Prostate gland (tissue), 2 donors: Measurements from ENCODE around the gene BMP2. TPM values are rescaled to one million over a fixed set of nuclear protein-coding genes. Genes with fewer than 3 reads are reported as not detected.

Experiments used
- DNase-seq: peaks from one replicate; pipeline ENCODE4 v3.0.0-alpha.2; 2019; ENCODE audit warnings: low spot score
- H3K27ac ChIP-seq, 2 donors: fragments of 200-600 bp; sonication (generic); 2 replicates each; pipeline ENCODE4 v1.5.1; 2017 to 2019
- H3K27me3 ChIP-seq: fragments of 200-600 bp; sonication (generic); replicated peaks from 2 replicates; pipeline ENCODE4 v1.5.1; 2019; ENCODE audit not compliant: insufficient read depth
- H3K36me3 ChIP-seq, 2 donors: fragments of 200-600 bp; sonication (generic); 1 replicate in 1 of 2; 2 replicates in 1 of 2; pipeline versions ENCODE4 v1.5.1 to v1.8.1; 2017 to 2019
- H3K4me1 ChIP-seq: fragments of 200-600 bp; sonication (generic); replicated peaks from 2 replicates; pipeline ENCODE4 v1.5.1; 2019
- H3K4me3 ChIP-seq, 2 donors: fragments of 200-600 bp; sonication (generic); 2 replicates each; pipeline ENCODE4 v1.5.1; 2017 to 2019
- H3K9me3 ChIP-seq: fragments of 200-600 bp; sonication (generic); 2 replicates; pipeline ENCODE4 v1.5.1; 2017
- CTCF ChIP-seq, 4 experiments: fragments of 200-600 bp in 2 of 4; fragments of 450-650 bp in 2 of 4; sonication (generic) in 2 of 4; IDR thresholded peaks; 1 replicate in 3 of 4; 2 replicates in 1 of 4; pipeline ENCODE4 v1.5.1; 2016 to 2019; ENCODE audit warnings: antibody characterized with exemption in 4 of 4, mild to moderate bottlenecking in 2 of 4, moderate library complexity in 2 of 4
- POLR2A ChIP-seq: fragments of 450-650 bp; IDR thresholded peaks from one replicate; pipeline ENCODE4 v1.6.1; 2016; ENCODE audit warnings: antibody characterized with exemption, mild to moderate bottlenecking
- POLR2AphosphoS5 ChIP-seq: sonication (generic); formaldehyde crosslinking; IDR thresholded peaks from one replicate; pipeline ENCODE4 v1.6.1; 2017; ENCODE audit warnings: antibody characterized with exemption
- WGBS: methylation state at CpG from one replicate; pipeline ENCODE4 v1.1.5; 2018; 5-methylcytosine and 5-hydroxymethylcytosine counted together
- intact Hi-C: fragments of 100-400 bp; cut with DNase I; formaldehyde crosslinking; loops from one replicate; pipeline ENCODE4 v1.14.2; 2022
- total RNA-seq, 2 donors: library from RNA; depleted of rRNA; stranded (reverse); fragments of >200 nt; gene quantifications; one replicate each; pipeline ENCODE4 v1.1.0, GENCODE V29; 2016

Gene BMP2
- total RNA-seq, 2 donors from 2014 or later = 4.3 to 5.6 TPM

GRCh38 chr20:6828794-6829423, 61.4 kb downstream of the BMP2 start:
- Histone ChIP-seq H3K27me3 (no peaks in the 10 kb centered on the region), H3K36me3 (no peaks in the 10 kb centered on the region), H3K27ac (no peak overlapping the region), H3K4me3 (no peak overlapping the region), H3K4me1 (no peaks in the 10 kb centered on the region), H3K9me3 (no peaks in the 10 kb centered on the region)
- peak; percentile 46 for DNase-seq
- TF ChIP-seq POLR2AphosphoS5 = no peak
- TF ChIP-seq CTCF (IDR thresholded peaks at IDR 0.05) = peak in 3 of 4 experiments; percentile 54 to 70 (median 68)
- intact Hi-C loops = no loop called here
- WGBS = 0% methylated on average over 1 of the region's 1 CpG

- TF ChIP-seq POLR2A (no peak), CTCF (IDR thresholded peaks at IDR 0.05) (no peak), POLR2AphosphoS5 (no peak)
- DNase-seq = no peak
- H3K4me1 ChIP-seq = no peaks in the 10 kb centered on the region
- H3K27me3 ChIP-seq = no peaks in the 10 kb centered on the region
- no peak overlapping the region for H3K27ac ChIP-seq
- intact Hi-C loops = no loop called here
- H3K36me3 ChIP-seq = no peaks in the 10 kb centered on the region
- 55% methylated on average over 1 of the region's 1 CpG for WGBS
- no peak overlapping the region for H3K4me3 ChIP-seq
- no peaks in the 10 kb centered on the region for H3K9me3 ChIP-seq
These were observed 62.1 kb downstream of the BMP2 start for GRCh38 chr20:6829510-6830116.
